ENCODE measurements around the gene PCNA. TPM values are rescaled to one million over a fixed set of nuclear protein-coding genes. Genes with fewer than 3 reads are reported as not detected.

The PCNA gene
- total and polyA plus RNA-seq, 2 of the 4 experiments (the other 2 are of a cell fraction) = 155 to 213 TPM

DNA sequence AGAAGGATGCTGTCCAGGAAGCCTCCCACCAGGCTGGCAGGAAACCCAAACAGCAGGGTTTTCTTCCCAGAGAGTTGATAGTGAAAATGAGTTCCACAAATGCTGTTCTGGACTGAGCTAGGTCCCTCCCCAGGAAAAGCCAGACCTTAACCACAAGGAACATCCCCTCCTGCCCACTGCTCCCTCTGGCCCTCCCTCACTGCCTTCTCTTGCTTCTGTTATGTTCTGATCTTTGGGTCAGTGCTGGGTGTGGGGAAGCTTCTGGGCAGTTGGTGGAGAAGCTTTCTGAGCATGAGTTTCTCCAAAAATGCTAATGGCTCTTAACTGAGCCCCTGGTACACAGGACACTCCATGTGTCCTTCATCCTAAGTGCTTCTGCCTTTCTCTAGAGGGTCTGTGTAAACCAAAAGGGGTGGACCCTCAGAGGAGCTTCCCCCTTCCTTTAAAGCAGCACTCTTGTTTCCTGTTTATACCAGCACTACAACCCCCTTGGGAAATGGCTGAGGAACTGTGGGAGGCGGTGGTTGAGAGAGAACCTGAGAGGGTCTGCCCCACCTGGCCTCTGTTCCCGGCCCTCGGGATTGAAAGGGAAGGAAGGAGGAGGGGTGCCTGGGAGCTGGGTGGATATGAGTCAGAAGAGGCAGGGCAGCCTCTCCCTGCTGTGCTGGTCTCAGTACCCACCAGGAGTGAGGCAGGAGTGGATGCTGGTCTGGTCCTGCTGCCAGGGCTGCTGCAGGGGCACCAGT, 49.1 kb upstream of the PCNA start:
- Histone ChIP-seq H3K4me2 (ENCODE audit: low read depth, low read length) (peak overlapping the region; percentile 23; the same call in 1 of the 2 replicates), H2BK15ac (ENCODE audit: low read depth, low read length) (peak overlapping the region; percentile 40; the same call in 1 of the 3 replicates), H3K36me3 (ENCODE audit: control insufficient read depth, insufficient read depth, low read length) (peaks cover 4% of the 10 kb centered on the region; the same call in 1 of the 2 replicates), H2BK5ac (ENCODE audit: low read depth, low read length, poor library complexity, severe bottlenecking) (no peak overlapping the region), H2AFZ (replicated peaks; ENCODE audit: low read length, poor library complexity) (peak overlapping the region; percentile 78), H3K9me3 (ENCODE audit: control insufficient read depth, insufficient read depth, low read length) (no peaks in the 10 kb centered on the region), H3K27ac (ENCODE audit: insufficient read depth, low read length) (no peak overlapping the region), H2AK9ac (replicated peaks; ENCODE audit: low read depth, low read length, poor library complexity) (peak overlapping the region; percentile 91), H2BK20ac (ENCODE audit: low read depth, low read length) (peak overlapping the region; percentile 82; the same call in 1 of the 2 replicates), H3K4me1 (ENCODE audit: control insufficient read depth, insufficient read depth, low read length) (peaks cover 11% of the 10 kb centered on the region), H2AK5ac (ENCODE audit: low read depth, low read length) (peak overlapping the region; percentile 70; the same call in 1 of the 2 replicates), H3K9me1 (ENCODE audit: insufficient read depth, low read length) (peaks cover 46% of the 10 kb centered on the region), H3K4ac (ENCODE audit: low read depth, low read length) (peak overlapping the region; percentile 64), H4K8ac (ENCODE audit: low read depth in 2 of 2, low read length in 2 of 2) (peak overlapping the region in 1 of 2 experiments; percentile 58; a peak in 1 of 4 replicates), H2BK120ac (ENCODE audit: low read depth, low read length) (peak overlapping the region; percentile 69), H3K14ac (replicated peaks; ENCODE audit: low read depth, low read length) (peak overlapping the region; percentile 77), H4K91ac (ENCODE audit: insufficient read depth, low read depth, low read length) (no peak overlapping the region; the same call in 1 of the 2 replicates), H3K27me3 (ENCODE audit: control insufficient read depth, insufficient read depth, low read length) (no peaks in the 10 kb centered on the region), H3K9ac (ENCODE audit: low read depth, low read length) (no peak overlapping the region), H3K4me3 (ENCODE audit: insufficient read depth, low read depth, low read length) (no peak overlapping the region), H3K56ac (ENCODE audit: extremely low read depth, insufficient read depth, low read length) (no peak overlapping the region), H4K5ac (ENCODE audit: low read depth, low read length) (no peak overlapping the region), H3K79me1 (ENCODE audit: low read depth in 1 of 2, low read length in 2 of 2) (peaks cover 56 to 93% of the 10 kb centered on the region in 2 experiments), H3K18ac (ENCODE audit: low read depth, low read length) (no peak overlapping the region), H3K23ac (ENCODE audit: low read depth, low read length) (0 out of 2 replicates have a peak overlapping the region, but pooled peaks have one; percentile 45), H4K20me1 (ENCODE audit: insufficient read depth, low read length) (peaks cover 64% of the 10 kb centered on the region)
- in situ Hi-C loops (cut with MboI; ENCODE audit: low sequenced_read_pairs) = no loop called here
- ChIA-PET CTCF (interaction anchor here (0.7 kb wide), 1 partner anchor 37 kb away, joined by 3 read pairs; no protein-coding TSS in a partner anchor), POLR2A (ENCODE audit: unreplicated experiment) (no interaction called here)
- dilution Hi-C loops (cut with HindIII; ENCODE audit: low sequenced_read_pairs, unreplicated experiment) = no loop called here
- 18% methylated on average over 2 of the region's 3 CpGs; no CpG with 5 or more reads in 1 of the 2 experiments for WGBS, 2 experiments (ENCODE audit: extremely low coverage in 2 of 2, insufficient read length in 1 of 2)
- intact Hi-C loops (cut with micrococcal nuclease) = no loop called here
- 0 out of 2 replicates have a peak, but pooled peaks have one; percentile 13 for TF ChIP-seq FOS (IDR thresholded peaks at IDR 0.05; ENCODE audit: low read depth, low read length)
- no peak for TF ChIP-seq MAZ (IDR thresholded peaks at IDR 0.05; ENCODE audit: borderline replicate concordance, low read depth, low read length)
- DNase-seq (peak; percentile 38), ATAC-seq (ENCODE audit: low read depth) (peak; percentile 94)
- no TSS peak for BruUV-seq (replicated peaks)
